Nephron (organoid): ENCODE results near the gene B3GNT9.

Source experiments
- H3K27ac Mint-ChIP-seq, 3 experiments: 2 replicates each; pipeline ENCODE4 v1.8.0; 2020; ENCODE audit warnings: mixed read lengths in 3 of 3, mild to moderate bottlenecking in 2 of 3, moderate library complexity in 1 of 3
- H3K27me3 Mint-ChIP-seq: 2 replicates; pipeline ENCODE4 v1.8.0; 2021; ENCODE audit warnings: low read depth, mild to moderate bottlenecking, moderate library complexity, mixed read lengths
- H3K36me3 Mint-ChIP-seq: 2 replicates; pipeline ENCODE4 v1.8.0; 2020; ENCODE audit warnings: low read depth, mixed read lengths
- H3K4me1 Mint-ChIP-seq: 2 replicates; pipeline ENCODE4 v1.8.0; 2020; ENCODE audit warnings: mixed read lengths
- H3K4me3 Mint-ChIP-seq, 3 experiments: 2 replicates each; pipeline ENCODE4 v1.8.0; 2020; ENCODE audit warnings: mild to moderate bottlenecking in 3 of 3, mixed read lengths in 3 of 3, moderate library complexity in 2 of 3
- H3K9me3 Mint-ChIP-seq: 2 replicates; pipeline ENCODE4 v1.8.0; 2020; ENCODE audit warnings: mixed read lengths
- TF ChIP-seq, protein P1 (sequence below), 3 experiments: fragments of 200-600 bp; sonication (generic); IDR thresholded peaks; one replicate each; pipeline ENCODE4 v1.5.0; 2021; ENCODE audit warnings: antibody characterized with exemption in 3 of 3; ENCODE audit not compliant: unreplicated experiment in 3 of 3

The B3GNT9 gene

DNA sequence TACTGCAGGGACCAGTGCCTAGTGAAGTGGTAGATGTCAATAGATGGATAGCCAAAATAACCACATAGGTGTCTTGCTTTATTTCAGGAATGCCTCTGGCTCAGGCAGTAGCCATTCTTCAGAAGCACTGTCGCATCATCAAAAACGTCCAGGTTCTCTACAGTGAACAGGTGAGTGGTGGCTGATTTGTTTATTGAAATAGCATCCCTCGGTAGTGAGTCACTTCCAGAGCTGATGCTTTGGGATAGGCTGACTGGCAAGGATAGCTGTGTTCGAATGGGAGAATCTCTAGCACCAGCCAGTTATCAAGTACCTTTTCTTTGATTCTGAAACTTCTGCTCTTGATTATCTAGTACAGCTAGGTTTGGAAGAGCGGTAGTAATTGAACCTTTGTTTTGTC is 30.8 kb downstream of the B3GNT9 start:
- TF ChIP-seq, protein P1, sequence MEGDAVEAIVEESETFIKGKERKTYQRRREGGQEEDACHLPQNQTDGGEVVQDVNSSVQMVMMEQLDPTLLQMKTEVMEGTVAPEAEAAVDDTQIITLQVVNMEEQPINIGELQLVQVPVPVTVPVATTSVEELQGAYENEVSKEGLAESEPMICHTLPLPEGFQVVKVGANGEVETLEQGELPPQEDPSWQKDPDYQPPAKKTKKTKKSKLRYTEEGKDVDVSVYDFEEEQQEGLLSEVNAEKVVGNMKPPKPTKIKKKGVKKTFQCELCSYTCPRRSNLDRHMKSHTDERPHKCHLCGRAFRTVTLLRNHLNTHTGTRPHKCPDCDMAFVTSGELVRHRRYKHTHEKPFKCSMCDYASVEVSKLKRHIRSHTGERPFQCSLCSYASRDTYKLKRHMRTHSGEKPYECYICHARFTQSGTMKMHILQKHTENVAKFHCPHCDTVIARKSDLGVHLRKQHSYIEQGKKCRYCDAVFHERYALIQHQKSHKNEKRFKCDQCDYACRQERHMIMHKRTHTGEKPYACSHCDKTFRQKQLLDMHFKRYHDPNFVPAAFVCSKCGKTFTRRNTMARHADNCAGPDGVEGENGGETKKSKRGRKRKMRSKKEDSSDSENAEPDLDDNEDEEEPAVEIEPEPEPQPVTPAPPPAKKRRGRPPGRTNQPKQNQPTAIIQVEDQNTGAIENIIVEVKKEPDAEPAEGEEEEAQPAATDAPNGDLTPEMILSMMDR (IDR thresholded peaks at IDR 0.05; ENCODE audit: unreplicated experiment in 3 of 3), result no peak
- Mint-ChIP-seq H3K27ac (no peak overlapping the region), H3K4me3 (no peak overlapping the region), H3K4me1 (peaks cover 4% of the 10 kb centered on the region), H3K36me3 (peaks cover 33% of the 10 kb centered on the region), H3K9me3 (no peaks in the 10 kb centered on the region), H3K27me3 (no peaks in the 10 kb centered on the region)

DNA sequence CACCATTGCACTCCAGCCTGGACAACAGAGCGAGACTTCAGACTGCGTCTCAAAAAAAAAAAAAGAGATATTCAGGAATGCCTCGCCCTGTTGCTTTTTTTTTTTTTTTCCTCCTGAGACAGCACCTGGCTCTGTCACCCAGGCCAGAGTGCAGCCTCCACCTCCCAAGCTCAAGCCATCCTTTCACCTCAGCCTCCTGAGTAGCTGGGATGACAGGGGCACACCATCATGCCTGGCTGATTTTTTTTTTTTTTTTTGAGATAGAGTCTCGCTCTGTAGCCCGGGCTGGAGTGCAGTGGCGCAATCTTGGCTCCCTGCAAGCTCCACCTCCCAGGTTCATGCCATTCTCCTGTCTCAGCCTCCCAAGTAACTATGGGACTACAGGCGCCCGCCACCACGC is 33.1 kb downstream of the B3GNT9 start:
- peaks cover 22% of the 10 kb centered on the region for H3K36me3 Mint-ChIP-seq
- no peaks in the 10 kb centered on the region for H3K9me3 Mint-ChIP-seq
- H3K27ac Mint-ChIP-seq, result no peak overlapping the region
- TF ChIP-seq, protein P1 (IDR thresholded peaks at IDR 0.05; ENCODE audit: unreplicated experiment in 3 of 3), result no peak
- H3K27me3 Mint-ChIP-seq, result no peaks in the 10 kb centered on the region
- peaks cover 4% of the 10 kb centered on the region for H3K4me1 Mint-ChIP-seq
- H3K4me3 Mint-ChIP-seq, result no peak overlapping the region

DNA sequence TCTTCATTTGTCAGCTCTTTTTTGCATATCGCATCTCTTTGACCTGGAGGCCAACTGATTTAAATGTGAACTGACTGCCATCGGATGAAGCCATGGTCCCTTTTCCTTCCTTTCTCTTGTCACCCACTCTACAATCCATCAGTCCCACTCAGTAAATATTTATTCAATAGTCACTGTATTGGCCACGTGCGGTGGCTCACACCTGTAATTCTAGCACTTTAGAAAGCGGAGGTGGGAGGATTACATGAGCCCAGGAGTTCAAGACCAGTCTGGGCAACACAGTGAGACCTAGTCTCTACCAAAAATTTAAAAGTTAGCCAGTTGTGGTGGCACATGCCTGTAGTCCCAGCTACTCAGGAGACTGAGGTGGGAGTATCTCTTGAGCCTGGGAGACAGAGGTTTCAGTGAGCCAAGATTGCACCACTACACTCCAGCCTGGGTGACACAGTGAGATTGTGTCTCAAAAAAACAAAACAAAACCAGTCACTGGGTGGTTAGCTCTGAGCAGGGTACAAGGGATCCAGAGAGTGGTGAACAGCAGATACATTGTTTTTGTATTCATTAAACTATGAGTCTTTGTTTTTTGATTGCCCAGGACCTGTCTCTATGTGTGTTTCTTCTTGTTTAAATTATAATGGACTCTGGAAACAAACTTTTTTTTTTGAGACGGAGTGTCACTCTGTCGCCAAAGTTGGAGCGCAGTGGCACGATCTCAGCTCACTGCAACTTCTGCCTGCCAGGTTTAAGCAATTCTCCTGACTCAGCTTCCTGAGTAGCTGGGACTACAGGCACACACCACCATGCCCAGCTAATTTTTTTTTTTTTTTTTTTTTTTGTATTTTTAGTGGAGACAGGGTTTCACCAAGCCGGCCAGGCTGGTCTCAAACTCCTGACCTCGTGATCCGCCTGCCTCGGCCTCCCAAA is 34.1 kb downstream of the B3GNT9 start:
- no peak overlapping the region for H3K27ac Mint-ChIP-seq
- no peaks in the 10 kb centered on the region for H3K9me3 Mint-ChIP-seq
- no peak overlapping the region for H3K4me3 Mint-ChIP-seq
- H3K36me3 Mint-ChIP-seq, result peaks cover 22% of the 10 kb centered on the region
- H3K27me3 Mint-ChIP-seq, result no peaks in the 10 kb centered on the region
- TF ChIP-seq, protein P1 (IDR thresholded peaks at IDR 0.05; ENCODE audit: unreplicated experiment in 3 of 3), result no peak
- H3K4me1 Mint-ChIP-seq, result peaks cover 13% of the 10 kb centered on the region

DNA sequence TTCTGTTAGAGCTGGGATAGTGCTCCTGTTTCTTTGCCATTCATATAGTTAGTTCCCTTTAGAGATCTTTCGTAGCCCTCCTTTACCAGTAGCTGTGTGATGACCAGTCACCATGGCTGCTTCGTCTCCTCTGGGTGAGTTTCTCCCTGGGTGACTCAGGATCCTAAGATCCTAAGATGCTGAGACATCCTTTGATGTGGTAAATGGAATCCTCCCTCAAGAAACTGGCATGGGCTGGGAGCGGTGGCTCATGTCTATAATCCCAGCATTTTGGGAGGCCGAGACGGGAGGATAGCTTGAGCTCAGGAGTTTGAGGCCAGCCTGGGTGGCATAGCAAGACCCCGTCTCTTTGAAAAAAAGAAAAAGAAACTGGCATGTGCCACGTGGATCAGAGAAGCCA is 35.2 kb downstream of the B3GNT9 start:
- TF ChIP-seq, protein P1 (IDR thresholded peaks at IDR 0.05; ENCODE audit: unreplicated experiment in 3 of 3), result no peak
- Mint-ChIP-seq H3K27ac (no peak overlapping the region), H3K9me3 (no peaks in the 10 kb centered on the region), H3K4me1 (peaks cover 20% of the 10 kb centered on the region), H3K36me3 (peaks cover 19% of the 10 kb centered on the region), H3K27me3 (no peaks in the 10 kb centered on the region), H3K4me3 (no peak overlapping the region)

DNA sequence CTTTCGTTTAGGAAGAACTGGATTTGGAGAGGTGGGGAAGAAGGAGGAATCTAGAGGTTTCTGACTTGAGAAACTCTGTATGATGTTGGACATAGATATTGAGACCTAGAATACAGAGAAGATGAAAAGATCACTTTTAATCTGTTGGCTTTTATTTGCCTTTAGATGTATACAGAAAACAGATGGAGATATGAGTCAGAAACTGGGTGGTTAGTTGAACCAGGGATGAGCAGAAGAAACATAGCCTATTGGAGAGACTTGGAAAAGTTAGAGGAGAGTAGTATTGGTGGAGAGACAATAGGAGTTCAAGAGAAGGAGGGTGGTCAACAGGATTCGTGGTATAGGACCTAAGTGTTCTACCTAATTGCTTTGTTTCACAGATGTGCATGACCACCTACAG is 36.0 kb downstream of the B3GNT9 start:
- Mint-ChIP-seq H3K4me3 (no peak overlapping the region), H3K9me3 (no peaks in the 10 kb centered on the region), H3K4me1 (peaks cover 20% of the 10 kb centered on the region), H3K27me3 (no peaks in the 10 kb centered on the region), H3K36me3 (peaks cover 15% of the 10 kb centered on the region), H3K27ac (no peak overlapping the region)
- TF ChIP-seq, protein P1 (IDR thresholded peaks at IDR 0.05; ENCODE audit: unreplicated experiment in 3 of 3), result no peak
